ENCODE results near the gene RHEB. TPM values are rescaled to one million over a fixed set of nuclear protein-coding genes. Genes with fewer than 3 reads are reported as not detected.

RHEB gene
- total RNA-seq, 2 donors from 2014 or later, result 119 to 138 TPM

GRCh38 chr7:151483711-151483983, 36.0 kb downstream of the RHEB start:
- no peak for DNase-seq (ENCODE audit: low spot score)
- intact Hi-C loops (cut with DNase I), result no loop called here

- DNase-seq (ENCODE audit: low spot score), result no peak
Measured at GRCh38 chr7:151482883-151483710, 36.6 kb downstream of the RHEB start.

GRCh38 chr7:151481650-151482505, 37.8 kb downstream of the RHEB start:
- no peak for DNase-seq (ENCODE audit: low spot score)
- intact Hi-C loops (cut with DNase I), result no loop called here

More at GRCh38 chr7:151482883-151483710, 36.6 kb downstream of the RHEB start:
- intact Hi-C loops (cut with DNase I), result no loop called here

GRCh38 chr7:151477867-151478266, 41.8 kb downstream of the RHEB start:
- no peak for DNase-seq (ENCODE audit: low spot score)
- intact Hi-C loops (cut with DNase I), result no loop called here

- DNase-seq (ENCODE audit: low spot score), result no peak
- intact Hi-C loops (cut with DNase I), result no loop called here
Measured at GRCh38 chr7:151472644-151473380, 46.9 kb downstream of the RHEB start.

- no peak for DNase-seq (ENCODE audit: low spot score)
- intact Hi-C loops (cut with DNase I), result no loop called here
Measured at GRCh38 chr7:151470711-151471110, 49.0 kb downstream of the RHEB start.

GRCh38 chr7:151469281-151469680, 50.4 kb downstream of the RHEB start:
- DNase-seq (ENCODE audit: low spot score), result no peak
- intact Hi-C loops (cut with DNase I), result loop anchor here in 1 of 2 donors (10.0 kb wide), 1 partner anchor 286 kb away; no protein-coding TSS in a partner anchor

- no peak for DNase-seq (ENCODE audit: low spot score)
- intact Hi-C loops (cut with DNase I), result loop anchor here in 1 of 2 donors (10.0 kb wide), 1 partner anchor 286 kb away; no protein-coding TSS in a partner anchor
Measured at GRCh38 chr7:151468217-151469018, 51.3 kb downstream of the RHEB start.

GRCh38 chr7:151465169-151465568, 54.5 kb downstream of the RHEB start:
- intact Hi-C loops (cut with DNase I), result loop anchor here in 1 of 2 donors (10.0 kb wide), 1 partner anchor 290 kb away; no protein-coding TSS in a partner anchor
- DNase-seq (ENCODE audit: low spot score), result no peak

GRCh38 chr7:151462306-151462779, 57.4 kb downstream of the RHEB start:
- DNase-seq (ENCODE audit: low spot score), result no peak
- intact Hi-C loops (cut with DNase I), result loop anchor here in 1 of 2 donors (10.0 kb wide), 1 partner anchor 292 kb away; no protein-coding TSS in a partner anchor

GRCh38 chr7:151461942-151462230, 57.8 kb downstream of the RHEB start:
- intact Hi-C loops (cut with DNase I), result loop anchor here in 1 of 2 donors (2.0 to 10.0 kb wide), 2 partner anchors 57 to 293 kb away; partner anchors contain the start of gene RHEB
- DNase-seq (ENCODE audit: low spot score), result no peak

- intact Hi-C loops (cut with DNase I), result loop anchor here in 1 of 2 donors (2.0 to 10.0 kb wide), 2 partner anchors 57 to 293 kb away; partner anchors contain the start of gene RHEB
- no peak for DNase-seq (ENCODE audit: low spot score)
Measured at GRCh38 chr7:151461096-151461941, 58.4 kb downstream of the RHEB start.

- intact Hi-C loops (cut with DNase I), result loop anchor here in 1 of 2 donors (2.0 to 10.0 kb wide), 2 partner anchors 58 to 294 kb away; partner anchors contain the start of gene RHEB
- no peak for DNase-seq (ENCODE audit: low spot score)
Measured at GRCh38 chr7:151460474-151460855, 59.2 kb downstream of the RHEB start.

- intact Hi-C loops (cut with DNase I), result loop anchor here in 1 of 2 donors (2.0 to 10.0 kb wide), 2 partner anchors 59 to 295 kb away; partner anchors contain the start of gene RHEB
- peak; percentile 94 for DNase-seq (ENCODE audit: low spot score)
Measured at GRCh38 chr7:151459726-151460473, 59.8 kb downstream of the RHEB start.

- DNase-seq (ENCODE audit: low spot score), result no peak
- intact Hi-C loops (cut with DNase I), result no loop called here
Measured at GRCh38 chr7:151457534-151457933, 62.2 kb downstream of the RHEB start.

GRCh38 chr7:151456782-151457181, 62.9 kb downstream of the RHEB start:
- no peak for DNase-seq (ENCODE audit: low spot score)
- intact Hi-C loops (cut with DNase I), result no loop called here

- intact Hi-C loops (cut with DNase I), result no loop called here
- no peak for DNase-seq (ENCODE audit: low spot score)
Measured at GRCh38 chr7:151456276-151456675, 63.4 kb downstream of the RHEB start.
